Measurements from ENCODE around the gene ADCK2.
"Not testable (repeated sequence)": the region's sequence is repeated elsewhere in the genome, so short reads cannot be mapped to it uniquely, and the experiment has no call there.

Gene ADCK2

GRCh38 chr7:140646931-140647647, 25.7 kb upstream of the ADCK2 start:
- DNase-seq: peak; percentile 85

- no peak for DNase-seq
Observed at GRCh38 chr7:140649556-140650205, 23.1 kb upstream of the ADCK2 start.

- DNase-seq: no peak
Observed at GRCh38 chr7:140650367-140650766, 22.4 kb upstream of the ADCK2 start.

- peak; percentile 56 for DNase-seq
Observed at GRCh38 chr7:140653319-140654108, 19.2 kb upstream of the ADCK2 start.

GRCh38 chr7:140654109-140654387, 18.7 kb upstream of the ADCK2 start:
- DNase-seq: no peak

- no peak for DNase-seq
Observed at GRCh38 chr7:140654661-140655060, 18.1 kb upstream of the ADCK2 start.

- DNase-seq: no peak
Observed at GRCh38 chr7:140655511-140656408, 17.0 kb upstream of the ADCK2 start.

GRCh38 chr7:140656548-140657515, 15.9 kb upstream of the ADCK2 start:
- peak; percentile 72 for DNase-seq

GRCh38 chr7:140657891-140658290, 14.9 kb upstream of the ADCK2 start:
- DNase-seq: no peak

- no peak for DNase-seq
Observed at GRCh38 chr7:140659856-140660255, 12.9 kb upstream of the ADCK2 start.

- peak; percentile 55 for DNase-seq
Observed at GRCh38 chr7:140661124-140661523, 11.6 kb upstream of the ADCK2 start.

GRCh38 chr7:140662938-140663337, 9.8 kb upstream of the ADCK2 start:
- DNase-seq: not testable (repeated sequence)

GRCh38 chr7:140667476-140667875, 5.3 kb upstream of the ADCK2 start:
- no peak for DNase-seq

- no peak for DNase-seq
Observed at GRCh38 chr7:140668641-140669040, 4.1 kb upstream of the ADCK2 start.

- no peak for DNase-seq
Observed at GRCh38 chr7:140669352-140669751, 3.4 kb upstream of the ADCK2 start.

- DNase-seq: not testable (repeated sequence)
Observed at GRCh38 chr7:140669862-140670261, 2.9 kb upstream of the ADCK2 start.

- DNase-seq: no peak
Observed at GRCh38 chr7:140670343-140670935, 2.3 kb upstream of the ADCK2 start.

GRCh38 chr7:140671966-140672365, 779 bp upstream of the ADCK2 start:
- no peak for DNase-seq

- peak; percentile 77 for DNase-seq
Observed at GRCh38 chr7:140673063-140673773, 473 bp downstream of the ADCK2 start.

- DNase-seq: peak; percentile 69
Observed at GRCh38 chr7:140673774-140674155, 1.0 kb downstream of the ADCK2 start.

GRCh38 chr7:140674356-140674800, 1.6 kb downstream of the ADCK2 start:
- peak; percentile 98 for DNase-seq

Data from RPMI8226 (cell line).